ENCODE data around the gene HLA-DQA1. TPM values are rescaled to one million over a fixed set of nuclear protein-coding genes. Genes with fewer than 3 reads are reported as not detected.

The HLA-DQA1 gene
- total and polyA plus RNA-seq, 8 donors = 1.1 to 16.2 (median 6.4) TPM; not detected in 3

DNA sequence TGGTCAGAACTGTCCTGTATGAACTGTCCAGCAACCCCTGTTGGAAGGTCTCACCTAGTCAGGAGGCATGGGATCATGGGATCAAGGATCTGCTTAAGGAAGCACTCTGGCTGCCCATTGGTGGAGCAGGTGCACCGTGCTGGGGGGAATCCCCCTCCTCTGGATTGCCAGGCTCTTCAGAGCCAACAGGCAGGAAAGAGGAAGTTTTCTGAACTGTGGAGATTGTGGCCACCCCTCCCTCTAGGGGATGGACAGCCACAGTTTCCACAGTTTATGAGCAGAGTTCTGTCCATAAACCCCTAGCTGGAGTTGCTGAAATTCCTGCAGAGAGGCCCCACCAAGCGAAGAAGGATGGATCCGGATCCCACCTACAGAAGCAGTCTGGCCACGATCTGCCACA is 42.3 kb downstream of the HLA-DQA1 start:
- Histone ChIP-seq H3K36me3 (no peaks in the 10 kb centered on the region), H3K4me3 (no peak overlapping the region), H3K4me1 (no peaks in the 10 kb centered on the region), H3K9me3 (peaks cover 0 to 2% (median 0%) of the 10 kb centered on the region in 4 donors), H3K27me3 (no peaks in the 10 kb centered on the region), H3K27ac (no peak overlapping the region)
- TF ChIP-seq POLR2AphosphoS5 (IDR thresholded peaks at IDR 0.05) (no peak), POLR2A (IDR thresholded peaks at IDR 0.05) (no peak), EP300 (IDR thresholded peaks at IDR 0.05) (no peak)
- TF ChIP-seq, protein P1, sequence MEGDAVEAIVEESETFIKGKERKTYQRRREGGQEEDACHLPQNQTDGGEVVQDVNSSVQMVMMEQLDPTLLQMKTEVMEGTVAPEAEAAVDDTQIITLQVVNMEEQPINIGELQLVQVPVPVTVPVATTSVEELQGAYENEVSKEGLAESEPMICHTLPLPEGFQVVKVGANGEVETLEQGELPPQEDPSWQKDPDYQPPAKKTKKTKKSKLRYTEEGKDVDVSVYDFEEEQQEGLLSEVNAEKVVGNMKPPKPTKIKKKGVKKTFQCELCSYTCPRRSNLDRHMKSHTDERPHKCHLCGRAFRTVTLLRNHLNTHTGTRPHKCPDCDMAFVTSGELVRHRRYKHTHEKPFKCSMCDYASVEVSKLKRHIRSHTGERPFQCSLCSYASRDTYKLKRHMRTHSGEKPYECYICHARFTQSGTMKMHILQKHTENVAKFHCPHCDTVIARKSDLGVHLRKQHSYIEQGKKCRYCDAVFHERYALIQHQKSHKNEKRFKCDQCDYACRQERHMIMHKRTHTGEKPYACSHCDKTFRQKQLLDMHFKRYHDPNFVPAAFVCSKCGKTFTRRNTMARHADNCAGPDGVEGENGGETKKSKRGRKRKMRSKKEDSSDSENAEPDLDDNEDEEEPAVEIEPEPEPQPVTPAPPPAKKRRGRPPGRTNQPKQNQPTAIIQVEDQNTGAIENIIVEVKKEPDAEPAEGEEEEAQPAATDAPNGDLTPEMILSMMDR (IDR thresholded peaks at IDR 0.05) = no peak
- intact Hi-C loops (cut with DNase I; ENCODE audit: low total_unique reads) = no loop called here
- DNase-seq = no peak
- 71 to 85% (median 76%) methylated on average over 4 of the region's 4 CpGs; no CpG with 5 or more reads in 1 of the 5 donors for WGBS, 5 donors

DNA sequence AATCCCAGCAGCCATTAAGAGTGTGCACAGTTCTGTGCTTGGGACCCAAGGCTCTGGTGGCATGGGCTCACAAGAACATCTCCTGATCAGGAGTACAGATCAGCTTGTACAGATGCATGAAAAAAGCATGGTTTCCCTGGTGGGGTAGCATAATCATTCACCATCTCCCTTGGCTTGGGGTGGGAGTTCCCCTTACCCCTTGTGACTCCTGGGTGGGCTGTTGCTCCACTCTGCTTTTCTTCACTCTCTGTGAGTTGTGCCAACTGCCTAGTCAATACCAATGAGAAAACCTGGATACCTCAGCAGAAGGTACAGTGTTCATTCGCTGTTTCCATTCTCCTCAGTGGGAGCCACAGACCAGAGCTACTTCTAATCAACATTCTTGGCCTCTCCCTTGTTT is 42.8 kb downstream of the HLA-DQA1 start:
- Histone ChIP-seq H3K27ac (no peak overlapping the region), H3K27me3 (no peaks in the 10 kb centered on the region), H3K4me1 (no peaks in the 10 kb centered on the region), H3K4me3 (no peak overlapping the region), H3K9me3 (peaks cover 0 to 2% (median 0%) of the 10 kb centered on the region in 4 donors), H3K36me3 (no peaks in the 10 kb centered on the region)
- TF ChIP-seq POLR2AphosphoS5 (IDR thresholded peaks at IDR 0.05) (no peak), EP300 (IDR thresholded peaks at IDR 0.05) (no peak), POLR2A (IDR thresholded peaks at IDR 0.05) (no peak)
- TF ChIP-seq, protein P1 (IDR thresholded peaks at IDR 0.05) = no peak
- 63 to 92% (median 85%) methylated on average over 1 of the region's 1 CpG for WGBS, 5 donors
- DNase-seq = no peak
- intact Hi-C loops (cut with DNase I; ENCODE audit: low total_unique reads) = no loop called here

DNA sequence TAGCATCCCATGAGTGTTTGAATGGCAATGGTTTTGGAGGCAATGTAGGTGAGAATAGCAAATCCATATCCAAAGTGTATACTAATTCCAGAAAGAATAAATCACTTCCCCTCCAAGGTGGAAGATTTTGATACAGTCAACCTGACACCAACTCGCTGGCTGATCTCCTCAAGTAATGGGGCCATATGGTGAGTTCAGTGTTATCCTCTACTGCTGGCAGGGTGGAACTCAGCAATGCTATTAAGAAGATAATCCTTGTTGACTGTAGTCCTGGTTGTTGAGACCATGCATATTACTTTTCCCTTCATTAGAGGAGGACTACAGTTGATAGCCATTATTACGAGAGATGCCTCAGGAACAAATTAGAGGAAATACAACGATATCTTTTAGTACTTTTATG is 47.0 kb downstream of the HLA-DQA1 start:
- no peaks in the 10 kb centered on the region for H3K4me1 ChIP-seq
- intact Hi-C loops (cut with DNase I; ENCODE audit: low total_unique reads) = no loop called here
- no peaks in the 10 kb centered on the region for H3K27me3 ChIP-seq
- TF ChIP-seq POLR2A (IDR thresholded peaks at IDR 0.05) (no peak), POLR2AphosphoS5 (IDR thresholded peaks at IDR 0.05) (no peak), EP300 (IDR thresholded peaks at IDR 0.05) (no peak)
- TF ChIP-seq, protein P1 (IDR thresholded peaks at IDR 0.05) = no peak
- no peak overlapping the region for H3K4me3 ChIP-seq
- no peaks in the 10 kb centered on the region for H3K36me3 ChIP-seq
- no peak for DNase-seq
- 61 to 89% (median 82%) methylated on average over 3 of the region's 3 CpGs for WGBS, 5 donors
- no peaks in the 10 kb centered on the region for H3K9me3 ChIP-seq
- no peak overlapping the region for H3K27ac ChIP-seq

DNA sequence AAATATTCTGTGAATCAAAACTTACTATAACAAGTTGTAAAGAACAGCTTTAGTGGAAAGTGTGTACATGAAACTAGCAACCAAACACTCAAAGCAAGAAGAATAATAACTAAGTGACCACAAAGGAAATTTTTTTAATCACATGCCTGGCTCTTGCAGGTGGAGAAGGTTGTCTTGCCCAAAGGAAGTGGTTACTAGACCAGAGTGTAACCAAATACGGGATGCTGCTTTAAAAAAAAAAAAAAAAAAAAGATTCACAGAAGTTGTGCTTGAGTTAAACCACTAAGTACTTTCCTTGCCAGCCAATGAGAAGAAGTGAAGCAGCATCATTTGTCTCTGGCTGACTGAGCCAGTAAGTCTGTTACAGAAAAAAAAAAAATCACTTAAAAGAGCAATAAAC is 48.4 kb downstream of the HLA-DQA1 start:
- no peak for TF ChIP-seq POLR2A (IDR thresholded peaks at IDR 0.05)
- no peaks in the 10 kb centered on the region for H3K27me3 ChIP-seq
- 26 to 48% (median 42%) methylated on average over 1 of the region's 1 CpG for WGBS, 5 donors
- H3K4me1 ChIP-seq = no peaks in the 10 kb centered on the region
- no peaks in the 10 kb centered on the region for H3K9me3 ChIP-seq
- no peak overlapping the region for H3K4me3 ChIP-seq
- peak in 1 of 2 donors; percentile 46 for DNase-seq
- intact Hi-C loops (cut with DNase I; ENCODE audit: low total_unique reads) = no loop called here
- no peaks in the 10 kb centered on the region for H3K36me3 ChIP-seq
- H3K27ac ChIP-seq = no peak overlapping the region

Measured in stomach (tissue), 9 donors.